ENCODE data around the gene FHIP1A.

DNA sequence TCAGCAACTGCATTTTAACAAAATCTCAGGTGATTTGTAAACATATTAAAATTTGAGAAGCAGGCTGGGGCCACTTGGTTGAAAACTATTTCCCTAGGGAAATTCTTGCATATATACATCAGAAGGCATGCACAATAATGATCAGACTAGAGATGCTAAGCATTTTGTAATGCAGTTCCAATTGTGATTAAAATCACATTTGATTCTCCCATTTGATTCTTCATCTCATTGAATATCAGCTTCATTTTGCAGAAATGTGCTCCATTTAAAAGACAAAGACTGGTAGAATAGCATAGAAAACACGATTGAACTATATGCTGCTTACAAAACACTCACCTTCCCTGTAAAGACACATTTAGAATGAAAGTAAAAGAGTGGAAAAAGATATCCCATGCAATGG, 32.4 kb upstream of the FHIP1A start:
- TF ChIP-seq ESRRG (CRISPR knock-in tag; IDR thresholded peaks at IDR 0.05), result no peak
- TF ChIP-seq BACH2 (CRISPR knock-in tag; IDR thresholded peaks at IDR 0.05; ENCODE audit: borderline replicate concordance), result no peak
- no peak for TF ChIP-seq SNAI2 (CRISPR knock-in tag; IDR thresholded peaks at IDR 0.05)
- TF ChIP-seq PATZ1 (CRISPR knock-in tag; IDR thresholded peaks at IDR 0.05; ENCODE audit: borderline replicate concordance), result no peak
- TF ChIP-seq CREB5 (CRISPR knock-in tag; IDR thresholded peaks at IDR 0.05; ENCODE audit: low read depth), result no peak
- no peak for TF ChIP-seq TOX (CRISPR knock-in tag; IDR thresholded peaks at IDR 0.05; ENCODE audit: borderline replicate concordance)
- no peak for TF ChIP-seq POU6F1 (CRISPR knock-in tag; IDR thresholded peaks at IDR 0.05; ENCODE audit: borderline replicate concordance, low read depth)
